GM18520 (cell line): ENCODE measurements around the gene THRB.

Source experiments
- ATAC-seq: cut with Tn5 transposase; IDR thresholded peaks from one replicate; pipeline ENCODE4 v1.9.1; 2021; ENCODE audit not compliant: unreplicated experiment

THRB gene

DNA sequence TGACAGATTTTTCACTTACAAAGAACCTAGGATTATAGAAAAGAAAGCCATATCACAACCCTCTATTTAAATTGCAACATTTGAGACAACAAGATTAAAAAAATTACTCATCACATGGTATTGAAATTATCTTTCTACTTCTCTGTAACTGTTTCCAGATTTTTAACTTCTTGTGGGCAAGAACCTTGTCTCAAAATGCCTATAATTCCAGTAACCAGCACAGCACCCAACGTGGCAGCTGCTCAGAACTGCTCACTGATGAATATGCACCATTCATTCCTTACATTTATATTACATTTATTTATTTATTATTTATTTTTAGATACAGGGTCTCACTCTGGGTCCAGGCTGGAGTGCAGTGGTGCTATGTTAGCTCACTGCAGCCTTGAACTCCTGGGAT is 216.1 kb downstream of the THRB start:
- ATAC-seq = no peak

DNA sequence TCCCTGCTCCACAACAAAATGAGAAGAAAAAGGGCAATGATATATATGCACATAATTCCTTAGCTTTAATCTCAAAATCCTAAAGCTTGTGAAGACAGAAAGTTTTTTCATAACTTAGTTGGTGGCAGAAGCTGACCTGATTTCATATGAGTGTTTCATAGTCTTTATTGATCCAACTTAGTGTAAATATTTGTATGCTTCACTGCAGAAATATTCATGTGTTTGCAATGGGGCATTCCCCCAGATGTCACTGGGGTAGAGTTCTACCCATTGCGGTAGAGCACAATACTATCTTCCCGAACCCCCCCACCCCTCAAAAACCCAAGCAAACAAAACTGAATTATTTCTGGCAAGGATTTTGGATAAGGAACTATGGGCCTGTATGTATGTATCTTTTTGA is 221.2 kb downstream of the THRB start:
- no peak for ATAC-seq

DNA sequence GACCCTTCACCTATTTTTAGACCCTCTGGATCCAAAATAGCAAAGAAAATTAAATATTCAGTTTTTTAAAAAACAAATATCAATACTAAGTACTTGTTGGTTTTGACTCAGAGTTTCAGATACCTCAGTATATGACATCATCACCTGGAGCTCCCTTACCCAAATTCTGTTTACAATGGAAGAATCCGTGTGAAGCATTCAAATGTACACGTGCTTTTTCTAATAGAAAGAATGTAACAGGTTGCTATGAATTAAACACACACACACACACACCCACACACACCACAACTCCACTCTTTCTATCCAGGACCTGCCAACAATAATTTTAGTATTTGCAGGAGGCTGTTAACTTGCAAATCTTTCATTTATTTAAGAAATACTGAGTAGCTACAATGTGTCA is 221.8 kb downstream of the THRB start:
- ATAC-seq = no peak

DNA sequence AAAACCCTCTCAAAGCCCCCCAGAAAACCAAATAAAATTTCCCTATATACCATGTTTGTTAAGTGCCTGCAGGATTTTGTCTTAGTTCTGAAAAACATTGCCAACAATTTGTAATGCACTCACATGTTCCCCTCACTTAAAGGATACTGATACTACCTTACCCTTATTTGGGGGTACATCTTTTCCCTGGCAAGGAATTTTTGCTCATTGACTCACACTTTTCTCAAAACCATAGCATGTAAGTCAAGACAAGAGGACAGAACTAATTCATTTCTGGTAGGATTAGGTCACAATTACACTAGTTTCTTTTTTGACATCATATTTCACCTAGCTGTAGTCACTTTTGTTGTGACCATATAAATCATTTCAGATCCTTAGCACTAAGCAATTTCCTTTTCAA is 222.2 kb downstream of the THRB start:
- ATAC-seq = no peak

DNA sequence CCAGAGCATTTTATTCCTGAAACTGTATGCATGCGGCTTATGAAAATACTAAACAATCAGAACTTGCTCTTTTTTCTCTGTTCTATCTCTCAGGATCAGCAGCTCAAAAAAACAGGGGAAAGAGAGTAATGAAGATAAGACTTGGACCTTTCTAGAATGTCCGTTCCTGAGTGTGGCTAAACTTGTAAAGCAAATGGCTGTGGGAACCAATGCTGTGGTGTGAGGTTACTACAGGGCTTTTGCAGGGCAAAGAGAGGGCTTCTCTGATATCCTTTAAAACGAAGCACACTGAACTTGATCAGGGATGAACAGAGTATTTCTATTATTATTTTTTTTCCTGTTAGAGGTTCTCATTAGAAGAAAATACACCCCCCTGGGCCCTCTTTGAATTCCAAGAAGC is 223.4 kb downstream of the THRB start:
- ATAC-seq = no peak

DNA sequence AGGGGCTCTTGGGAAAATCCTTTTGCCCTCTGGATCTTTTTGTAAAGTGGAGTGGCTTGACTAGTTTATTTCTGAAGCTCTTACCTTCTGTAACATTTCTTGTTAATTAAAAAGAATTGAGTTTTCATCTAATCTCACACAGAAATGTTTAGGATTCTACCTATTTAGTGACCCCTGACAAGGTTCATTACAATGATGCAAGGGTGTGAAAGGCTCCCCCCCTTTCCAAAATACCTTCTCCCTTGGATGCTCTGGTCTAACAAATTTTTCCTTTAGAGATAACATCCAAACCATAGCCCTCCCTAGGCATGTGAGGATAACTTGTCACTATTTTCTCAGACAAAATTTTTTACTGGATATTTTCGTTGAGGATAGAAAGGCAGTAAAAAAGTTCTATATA is 223.9 kb downstream of the THRB start:
- no peak for ATAC-seq

DNA sequence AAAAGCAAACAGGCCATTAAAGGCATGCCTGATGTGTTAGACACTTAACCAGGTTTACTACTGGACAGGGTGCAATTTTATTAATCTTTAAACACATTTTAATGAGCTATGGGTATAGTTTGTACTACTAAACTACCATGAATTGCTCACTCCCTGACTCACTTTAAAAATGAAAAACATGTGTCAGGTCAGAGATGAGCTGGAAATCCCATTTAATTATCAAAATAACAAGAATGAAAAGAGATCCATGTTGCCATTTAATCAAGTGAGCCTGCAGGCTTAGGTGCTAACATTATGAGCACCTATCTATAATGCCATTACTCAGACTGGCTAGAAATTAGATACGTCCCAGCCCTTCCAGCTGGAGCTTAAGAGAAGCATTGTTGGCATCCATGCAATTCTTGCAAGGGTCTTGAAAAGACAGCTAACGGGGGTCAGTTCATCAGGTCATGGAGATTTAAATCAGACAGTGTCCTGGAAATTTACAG is 224.4 kb downstream of the THRB start:
- no peak for ATAC-seq

DNA sequence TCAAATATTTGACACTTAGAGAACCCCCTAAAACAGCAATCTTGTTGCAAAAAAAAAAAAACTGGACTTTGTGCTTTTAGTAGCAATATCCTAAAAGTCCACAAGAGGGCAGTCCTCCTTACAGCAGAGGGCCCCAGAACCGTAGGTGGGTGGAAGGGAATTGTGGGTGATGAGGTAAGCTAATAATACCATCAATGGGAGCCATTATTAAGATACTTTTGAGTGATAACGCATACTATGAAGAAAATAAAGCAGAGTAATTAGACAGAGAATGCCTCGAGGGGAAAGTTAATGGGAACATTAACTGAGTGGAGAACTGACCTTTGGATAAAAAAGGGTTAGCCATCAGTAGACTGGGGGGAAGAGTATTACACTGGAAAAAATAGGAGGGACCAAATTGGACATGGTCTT is 229.9 kb downstream of the THRB start:
- ATAC-seq = peak; percentile 49

DNA sequence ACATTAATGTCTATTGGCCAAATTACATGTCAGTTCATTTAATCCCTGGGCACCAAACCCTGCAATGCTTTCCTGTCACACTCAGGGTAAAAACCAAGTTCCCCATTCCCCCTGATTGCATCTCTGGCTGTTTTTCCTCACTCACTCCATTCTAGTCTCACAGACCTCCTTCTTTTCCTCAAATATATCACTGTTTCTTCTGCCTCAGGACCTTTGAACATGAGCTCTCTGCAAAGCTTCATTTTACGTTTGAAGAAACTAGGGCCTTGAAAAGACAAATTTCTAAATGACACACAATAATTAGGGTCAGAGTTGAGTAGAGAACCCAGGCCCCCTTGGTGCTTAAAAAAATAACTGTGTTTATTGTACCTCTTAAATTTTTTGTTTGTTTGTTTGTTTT is 230.6 kb downstream of the THRB start:
- no peak for ATAC-seq

DNA sequence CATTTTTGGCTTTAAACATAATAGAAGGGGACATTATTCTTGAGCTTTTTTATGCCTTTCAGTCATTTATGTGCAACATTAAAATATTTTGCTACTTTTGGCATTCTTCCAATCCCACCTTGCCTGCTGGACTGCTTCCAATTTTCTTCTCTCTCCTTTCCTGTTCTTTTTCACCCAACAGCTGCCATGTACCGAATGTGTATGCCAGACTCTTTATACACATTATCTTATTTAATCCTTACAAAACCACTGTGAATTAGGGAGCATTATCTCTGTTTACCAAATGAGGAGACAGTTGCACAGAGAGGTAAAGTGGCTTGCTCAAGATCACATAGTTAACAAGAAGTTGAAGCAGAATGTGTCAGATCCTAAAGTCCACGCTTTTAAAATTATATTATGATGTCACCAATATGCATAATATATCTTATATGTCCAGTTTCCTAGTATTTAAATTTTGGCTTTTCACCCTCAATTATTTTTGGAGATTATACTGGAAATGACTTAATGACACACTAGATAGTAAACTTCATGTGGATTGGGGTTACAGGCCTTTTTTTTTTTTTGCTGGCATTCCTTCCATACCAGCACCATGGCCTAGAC is 231.5 kb downstream of the THRB start:
- ATAC-seq = no peak

DNA sequence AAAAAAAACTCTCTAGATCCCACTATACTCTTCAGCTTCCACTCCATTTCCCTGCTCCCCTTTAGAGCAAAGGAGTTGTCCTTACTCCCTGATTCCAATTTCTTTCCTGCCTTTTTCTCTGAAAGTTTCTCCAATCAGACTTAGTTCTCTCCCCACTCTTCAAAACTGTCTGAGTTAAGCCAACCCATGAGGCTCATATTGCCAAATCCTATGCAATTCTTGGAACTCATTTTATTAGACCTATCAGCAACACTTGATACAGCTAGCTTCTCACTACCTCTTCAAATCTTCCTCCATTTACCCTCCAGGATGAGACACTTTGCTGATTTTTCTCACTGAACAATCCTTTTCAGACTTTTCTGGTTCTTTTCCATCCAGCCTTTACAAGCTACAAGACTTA is 233.1 kb downstream of the THRB start:
- ATAC-seq = no peak

DNA sequence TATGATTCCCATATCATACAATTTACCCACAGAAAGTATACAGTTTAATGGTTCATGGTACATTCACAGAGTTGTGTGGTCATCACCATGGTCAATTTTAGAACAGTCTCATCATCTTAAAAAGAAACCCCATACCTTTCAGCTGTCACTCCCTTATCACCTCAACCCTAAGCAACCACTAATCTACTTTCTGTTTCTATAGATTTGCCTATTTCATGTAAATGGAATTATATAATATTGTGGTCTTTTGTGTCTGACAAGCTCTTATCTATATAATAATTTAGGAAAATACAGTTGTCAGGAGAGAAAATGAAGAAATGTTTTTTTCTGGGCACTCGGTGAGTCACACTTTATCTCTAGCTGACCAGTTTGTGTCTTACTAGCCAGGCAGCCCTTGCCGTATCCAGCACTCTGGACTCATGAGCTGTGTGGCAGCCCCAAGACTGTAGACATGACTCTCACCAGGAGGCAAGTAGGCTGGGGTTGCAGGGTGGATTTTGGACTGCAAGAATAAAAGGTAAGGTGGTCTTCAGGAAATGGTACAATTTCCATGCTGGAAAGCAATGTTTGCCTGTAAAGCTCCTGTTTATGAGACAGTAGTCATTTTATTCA is 234.6 kb downstream of the THRB start:
- ATAC-seq = peak; percentile 50

DNA sequence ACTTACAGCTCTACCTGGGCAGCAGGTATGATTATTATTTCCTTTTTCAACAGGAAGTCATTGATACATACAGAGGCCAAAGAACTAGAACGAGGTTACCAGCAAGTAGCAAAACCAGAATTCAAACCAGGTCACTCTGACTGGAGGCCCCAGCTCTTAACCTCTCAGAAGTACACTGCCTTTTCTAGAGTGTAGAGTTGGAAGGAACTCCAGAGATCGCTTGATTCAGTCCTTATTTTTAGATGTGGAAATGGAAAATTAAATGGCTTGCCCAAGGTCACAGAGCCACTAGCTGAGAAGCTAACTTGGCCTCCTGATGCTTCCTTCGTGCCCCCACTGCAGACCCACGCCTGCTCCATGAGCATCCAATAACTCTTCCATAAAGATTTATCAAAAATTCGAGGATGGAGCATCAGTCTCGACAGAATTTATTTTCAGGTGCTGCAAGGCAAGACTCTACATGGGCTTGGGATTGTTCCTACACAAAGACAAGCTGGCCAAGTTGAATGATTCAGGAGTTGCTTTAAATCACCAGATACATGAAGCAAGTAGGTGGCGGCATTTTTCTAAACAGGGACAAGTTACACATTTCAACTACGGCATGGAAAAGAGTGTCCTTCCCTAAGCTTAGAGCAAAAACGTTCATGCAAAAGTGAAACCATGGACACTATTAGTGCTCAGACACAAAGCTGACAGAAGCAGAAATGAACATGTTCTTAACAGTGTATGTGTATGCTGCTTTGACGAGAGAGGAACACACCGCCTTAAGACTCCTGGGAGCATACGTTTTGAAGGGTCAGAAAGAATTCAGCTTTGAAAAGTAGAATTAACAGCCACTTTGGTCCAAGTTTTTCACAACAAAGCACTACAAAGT is 235.7 kb downstream of the THRB start:
- no peak for ATAC-seq

DNA sequence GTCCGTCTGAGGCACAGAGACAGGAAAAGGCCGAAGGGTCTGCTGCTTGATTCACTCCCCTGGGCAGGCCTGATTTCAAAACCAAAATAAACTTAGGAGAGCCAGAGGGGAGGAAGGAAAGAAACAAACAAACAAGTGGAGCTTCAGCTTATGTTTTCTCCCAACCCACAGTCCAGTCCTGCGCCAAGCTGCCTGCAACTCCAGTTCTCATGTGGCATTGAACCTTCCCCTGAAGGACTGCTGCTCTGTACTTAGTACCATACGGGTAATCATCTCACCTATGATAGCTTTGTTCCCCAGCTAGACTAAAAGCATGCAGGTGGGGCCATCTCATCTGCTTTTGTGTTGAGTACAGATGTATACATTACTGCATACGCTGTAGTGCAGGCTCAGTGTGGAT is 236.4 kb downstream of the THRB start:
- no peak for ATAC-seq

DNA sequence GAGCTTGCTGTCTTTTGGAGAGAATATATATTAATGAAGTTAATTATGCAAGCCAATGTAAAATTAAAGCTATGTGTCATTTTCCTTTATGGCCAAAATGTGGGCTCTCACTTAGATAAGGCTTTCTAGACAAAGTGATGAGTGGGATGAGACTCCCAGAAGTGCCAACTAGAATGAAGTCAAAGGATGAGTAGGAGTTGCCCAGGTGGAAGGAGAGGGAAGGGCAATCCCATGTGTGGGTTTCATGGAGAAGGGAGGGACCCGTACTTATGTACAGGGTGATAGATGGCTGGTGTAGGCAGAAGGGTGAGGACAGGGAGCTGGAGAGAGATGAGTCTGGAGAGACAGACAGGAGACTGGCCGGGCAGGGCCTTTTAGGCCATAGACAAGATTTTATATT is 239.2 kb downstream of the THRB start:
- ATAC-seq = no peak

DNA sequence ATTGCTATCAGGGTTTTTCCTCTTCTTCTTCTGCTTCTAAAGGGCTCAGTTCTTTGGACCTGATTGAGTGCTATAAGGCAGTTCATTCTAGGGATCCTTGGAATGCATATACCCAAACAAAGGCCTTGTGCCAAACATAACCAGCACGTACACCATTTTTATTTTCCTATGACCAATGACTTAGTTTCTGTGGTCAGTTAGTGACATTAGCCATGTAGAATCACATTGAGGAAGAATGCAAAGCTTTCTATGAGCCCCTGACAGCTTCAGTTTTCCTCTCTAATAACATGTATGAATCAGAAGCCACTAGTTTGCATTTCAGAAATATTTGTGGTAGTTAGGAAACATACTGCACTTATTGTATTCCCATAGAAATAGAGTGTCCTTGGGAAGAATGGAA is 240.0 kb downstream of the THRB start:
- no peak for ATAC-seq

DNA sequence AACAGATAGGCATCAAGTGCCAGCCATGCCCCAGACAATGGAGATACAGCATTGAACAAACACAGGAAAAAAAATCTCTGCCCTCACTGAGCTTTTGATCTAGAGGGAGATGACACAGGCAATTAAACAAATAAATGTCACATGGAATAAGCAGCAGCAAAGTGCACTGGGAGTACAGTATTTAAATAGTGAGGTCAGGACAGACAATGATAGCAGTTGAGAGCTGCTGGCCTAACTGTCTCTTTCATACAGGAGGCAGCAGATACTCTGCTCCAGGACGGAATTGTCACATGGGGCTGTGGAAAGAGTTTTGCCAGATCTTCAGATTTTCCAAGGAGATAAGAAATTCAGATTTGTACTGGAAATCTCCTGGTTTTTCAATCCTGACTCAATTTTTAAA is 241.3 kb downstream of the THRB start:
- no peak for ATAC-seq

DNA sequence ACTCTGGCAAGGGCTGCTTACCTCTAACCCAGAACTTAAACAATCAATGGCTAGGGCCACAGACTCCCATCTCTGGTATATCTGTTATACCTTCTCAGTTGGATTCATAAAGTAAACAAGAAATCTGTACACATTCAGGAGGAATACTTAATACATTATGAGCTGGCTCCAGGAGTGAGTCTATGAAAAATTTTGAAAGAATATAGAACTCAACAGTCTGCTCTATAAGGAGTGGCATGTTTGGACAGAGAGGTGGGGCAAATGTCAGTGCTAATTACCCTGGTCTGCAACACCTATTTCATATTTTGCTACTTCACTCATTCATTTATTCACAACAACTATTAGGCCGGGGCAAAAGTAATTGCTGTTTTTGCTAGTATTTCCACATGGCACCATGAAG is 245.1 kb downstream of the THRB start:
- ATAC-seq = no peak

DNA sequence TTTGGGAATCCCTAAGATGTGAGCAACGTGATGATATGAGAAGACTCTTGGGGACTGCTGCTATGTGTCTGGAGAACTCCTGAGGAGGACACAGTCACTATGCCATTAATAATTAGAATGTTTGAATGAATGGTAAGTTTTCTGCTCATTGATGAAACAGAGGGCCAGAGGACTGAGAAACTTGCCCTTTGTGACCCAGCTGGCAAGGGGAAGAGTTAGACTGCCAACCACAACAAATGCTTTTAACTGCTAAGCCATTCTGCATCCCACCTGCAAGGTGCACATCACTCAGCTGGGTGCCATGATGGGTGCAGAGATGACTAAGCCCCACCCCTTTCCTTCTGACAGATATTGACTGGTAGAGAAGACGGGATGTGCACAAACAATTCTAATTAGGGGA is 249.6 kb downstream of the THRB start:
- ATAC-seq = no peak

DNA sequence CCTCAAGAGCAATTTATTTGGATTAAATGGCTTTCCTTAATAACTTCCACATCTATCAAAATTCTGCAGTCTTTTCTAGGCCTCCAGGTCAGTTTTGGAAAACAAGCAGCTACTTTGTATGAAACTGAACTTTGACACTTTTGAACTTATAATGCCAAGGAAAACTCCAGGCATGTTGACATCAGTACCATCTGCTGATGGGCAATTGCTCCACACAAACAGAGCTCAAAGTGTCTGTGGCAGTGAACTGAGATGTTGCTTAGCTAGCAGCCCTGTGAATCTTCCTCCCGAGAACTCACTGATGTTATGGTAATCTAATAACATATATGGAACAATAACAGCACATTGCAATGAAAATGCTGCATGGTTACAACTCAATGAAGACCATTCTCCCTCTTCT is 250.2 kb downstream of the THRB start:
- ATAC-seq = no peak

DNA sequence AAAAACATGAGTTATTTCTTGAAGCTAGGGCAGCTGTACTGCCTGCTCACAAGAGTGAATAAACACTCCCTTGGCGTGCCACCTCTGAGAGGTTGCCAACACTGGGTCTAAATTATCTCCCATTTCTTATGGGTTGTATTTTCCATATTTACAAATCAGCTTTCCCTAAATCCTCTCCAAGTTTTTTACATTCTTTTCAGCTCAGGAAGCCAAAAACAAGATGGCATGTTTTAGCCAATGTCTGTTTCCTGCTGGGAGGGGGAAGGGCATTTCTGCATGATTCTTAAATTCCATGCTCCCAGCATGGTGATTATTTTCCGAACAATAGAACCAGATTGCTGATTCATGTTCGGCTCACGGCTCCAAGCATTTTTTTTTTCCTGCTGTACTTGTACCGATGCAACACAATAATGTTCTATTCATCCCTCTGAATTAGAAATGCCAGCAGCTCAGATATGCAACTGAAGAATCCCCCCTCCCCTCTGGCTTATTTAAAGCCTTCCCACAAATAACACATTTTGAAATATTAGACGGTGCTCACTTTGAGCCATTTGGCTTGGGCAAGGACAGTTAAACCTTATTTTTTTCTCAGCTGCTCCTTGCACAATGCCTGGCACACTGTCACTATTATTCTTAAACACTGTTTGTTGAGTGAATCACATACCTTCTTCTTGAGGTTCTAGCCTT is 252.5 kb downstream of the THRB start:
- no peak for ATAC-seq

DNA sequence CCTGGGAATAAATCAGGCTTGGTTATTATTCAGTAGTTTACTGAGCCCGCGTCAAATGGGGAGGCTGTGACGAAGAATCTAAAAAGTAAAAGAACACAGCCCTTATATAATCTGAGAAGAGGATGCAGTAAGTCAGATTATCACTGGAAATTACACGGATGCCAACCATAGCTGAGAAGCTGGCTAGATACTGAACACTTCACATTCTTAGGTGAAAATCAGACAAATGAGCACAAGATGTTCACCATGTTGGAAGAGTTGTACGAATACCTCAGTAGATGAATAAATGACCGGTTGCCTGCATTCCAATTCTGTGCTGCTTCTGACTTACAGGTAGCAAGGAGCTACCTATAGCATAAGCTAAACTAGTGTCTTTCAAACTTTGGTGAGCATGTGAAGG is 254.3 kb downstream of the THRB start:
- ATAC-seq = no peak
